IPS-NIHi11 (cell line): ENCODE data around the gene SIL1.
"Not testable (repeated sequence)": the region's sequence is repeated elsewhere in the genome, so short reads cannot be mapped to it uniquely, and the experiment has no call there.

Experiments used
- DNase-seq: peaks from one replicate; pipeline ENCODE4 v3.0.0; 2012; ENCODE audit warnings: mixed read lengths, low spot score

SIL1 gene

DNA sequence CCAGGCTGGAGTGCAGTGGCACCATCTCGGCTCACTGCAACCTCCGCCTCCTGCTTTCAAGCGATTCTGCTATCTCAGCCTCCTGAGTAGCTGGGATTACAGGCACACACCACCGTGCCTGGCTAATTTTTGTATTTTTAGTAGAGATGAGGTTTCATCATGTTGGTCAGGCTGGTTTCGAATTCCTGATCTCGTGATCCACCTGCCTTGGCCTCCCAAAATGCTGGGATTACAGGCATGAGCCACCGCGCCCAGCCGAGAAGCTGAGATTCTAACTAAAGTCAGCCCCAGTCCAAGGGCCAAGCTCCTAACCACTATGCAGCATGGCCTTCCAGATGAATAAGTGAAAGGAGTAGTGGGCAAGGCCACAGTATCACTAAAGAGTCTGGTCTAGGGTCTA lies 20.9 kb downstream of the SIL1 start:
- DNase-seq: not testable (repeated sequence)

DNA sequence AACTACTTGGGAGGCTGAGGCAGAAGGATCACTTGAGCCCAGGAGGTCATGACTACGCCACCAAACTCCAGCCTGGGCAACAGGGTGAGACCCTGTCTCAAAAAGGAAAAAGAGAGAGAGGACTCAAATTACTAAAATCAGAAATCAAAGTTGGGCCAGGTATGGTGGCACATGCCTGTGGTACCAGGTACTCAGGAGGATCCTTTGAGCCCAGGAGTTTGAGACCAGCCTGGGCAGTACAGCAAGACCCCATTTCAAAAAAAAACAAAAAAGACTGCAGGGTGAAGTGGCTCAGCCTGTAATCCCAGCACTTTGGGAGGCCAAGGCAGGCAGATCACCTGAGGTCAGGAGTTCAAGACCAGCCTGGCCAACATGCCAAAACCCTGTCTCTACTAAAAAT lies 23.8 kb downstream of the SIL1 start:
- DNase-seq: not testable (repeated sequence)

- no peak for DNase-seq
Observed at GRCh38 chr5:139171779-139172404, 26.3 kb downstream of the SIL1 start.

DNA sequence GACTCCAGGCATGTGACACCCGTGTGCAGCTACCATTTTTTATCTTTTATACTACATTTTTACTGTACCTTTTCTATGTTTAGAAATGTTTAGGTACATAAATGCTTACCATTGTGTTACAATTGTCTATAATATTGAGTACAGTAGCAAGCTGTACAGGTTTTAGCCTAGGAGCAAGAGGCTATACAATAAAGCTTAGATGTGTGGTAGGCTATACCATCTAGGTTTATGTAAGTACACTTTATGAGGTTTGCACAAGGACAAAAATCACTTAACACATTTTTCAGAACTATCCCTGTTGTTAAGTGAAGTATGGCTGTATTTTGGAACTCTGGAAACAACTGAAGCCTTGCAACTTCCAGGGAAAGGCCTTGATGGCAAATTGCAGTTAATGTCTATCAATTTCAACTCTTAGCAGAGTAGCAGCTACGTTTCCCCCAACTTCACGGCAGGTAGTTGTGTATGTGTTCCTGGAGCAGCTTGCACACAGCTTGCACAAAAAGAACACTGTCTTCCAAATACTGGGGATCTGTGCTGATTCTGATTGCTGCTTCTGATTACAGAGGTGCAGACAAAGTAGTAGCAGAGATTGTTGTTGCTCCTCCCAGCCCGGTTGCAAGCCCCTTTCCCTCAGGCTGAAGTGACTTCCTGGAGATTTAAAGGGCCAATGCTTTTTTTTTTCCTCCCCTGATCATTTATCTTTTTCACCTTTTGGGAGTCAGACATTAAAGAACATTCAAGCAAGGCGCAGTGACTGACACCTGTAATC lies 30.0 kb downstream of the SIL1 start:
- DNase-seq: no peak

DNA sequence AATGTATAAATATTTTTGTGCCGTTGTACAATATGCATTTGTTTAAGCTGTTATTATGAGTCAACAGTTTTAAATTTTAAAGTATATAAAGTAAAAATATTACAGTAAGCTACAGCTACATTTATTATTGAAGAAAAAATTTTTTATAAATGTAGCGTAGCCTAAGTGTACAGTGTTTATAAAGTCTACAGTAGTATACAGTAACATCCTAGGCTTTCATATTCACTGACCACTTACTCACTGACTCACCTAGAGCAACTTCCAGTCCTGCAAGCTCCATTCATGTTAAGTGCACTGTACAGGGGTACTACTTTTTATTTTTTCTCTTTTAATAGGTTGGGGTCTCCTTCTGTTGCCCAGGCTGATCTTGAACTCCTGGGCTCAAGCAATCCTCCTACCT lies 30.6 kb downstream of the SIL1 start:
- DNase-seq: no peak

GRCh38 chr5:139167063-139167462 lies 31.1 kb downstream of the SIL1 start:
- DNase-seq: no peak

DNA sequence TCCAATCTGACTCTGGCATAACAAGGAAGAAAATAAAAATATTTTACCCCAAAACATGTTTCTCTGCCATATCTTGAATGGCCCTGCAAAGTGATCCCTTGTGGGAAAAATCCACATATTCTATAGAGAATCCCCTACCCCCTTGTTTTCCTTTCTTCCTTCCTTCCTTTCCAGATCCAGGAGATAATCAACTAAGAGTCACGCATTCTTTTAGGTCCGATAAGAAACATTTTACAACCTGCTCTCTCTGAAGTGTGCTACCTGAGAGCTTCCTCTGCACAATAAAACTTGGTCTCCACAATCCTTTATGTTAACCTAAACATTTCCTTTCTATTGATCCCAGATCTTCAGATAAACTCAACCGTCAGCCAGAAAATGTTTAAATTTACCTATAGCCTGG lies 33.3 kb downstream of the SIL1 start:
- not testable (repeated sequence) for DNase-seq

- DNase-seq: no peak
Observed at GRCh38 chr5:139164020-139164419, 34.1 kb downstream of the SIL1 start.

GRCh38 chr5:139162448-139162847 lies 35.7 kb downstream of the SIL1 start:
- no peak for DNase-seq

GRCh38 chr5:139158791-139159190 lies 39.4 kb downstream of the SIL1 start:
- no peak for DNase-seq

- no peak for DNase-seq
Observed at GRCh38 chr5:139157556-139157955, 40.6 kb downstream of the SIL1 start.

DNA sequence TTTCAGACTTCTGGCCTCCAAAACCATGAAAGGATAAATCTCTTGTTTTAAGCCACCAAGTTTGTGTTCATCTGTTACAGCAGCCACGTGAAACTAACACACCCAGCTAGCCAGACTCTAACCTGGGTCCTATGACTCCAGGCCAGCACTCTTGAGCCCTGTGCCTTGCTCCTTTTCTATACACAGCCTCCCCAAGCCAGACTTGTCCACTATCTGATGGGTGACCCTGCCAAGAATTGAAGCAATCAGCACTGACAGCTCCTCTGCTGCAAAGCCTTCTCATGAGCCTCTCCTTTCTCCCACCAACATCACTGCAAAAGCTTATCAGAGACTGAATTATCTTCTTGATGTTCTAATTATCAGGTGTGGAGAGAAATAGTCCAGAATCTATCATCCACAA lies 41.4 kb downstream of the SIL1 start:
- no peak for DNase-seq

- DNase-seq: no peak
Observed at GRCh38 chr5:139155333-139155732, 42.8 kb downstream of the SIL1 start.

- no peak for DNase-seq
Observed at GRCh38 chr5:139151902-139152301, 46.3 kb downstream of the SIL1 start.

- no peak for DNase-seq
Observed at GRCh38 chr5:139150367-139150999, 47.7 kb downstream of the SIL1 start.

DNA sequence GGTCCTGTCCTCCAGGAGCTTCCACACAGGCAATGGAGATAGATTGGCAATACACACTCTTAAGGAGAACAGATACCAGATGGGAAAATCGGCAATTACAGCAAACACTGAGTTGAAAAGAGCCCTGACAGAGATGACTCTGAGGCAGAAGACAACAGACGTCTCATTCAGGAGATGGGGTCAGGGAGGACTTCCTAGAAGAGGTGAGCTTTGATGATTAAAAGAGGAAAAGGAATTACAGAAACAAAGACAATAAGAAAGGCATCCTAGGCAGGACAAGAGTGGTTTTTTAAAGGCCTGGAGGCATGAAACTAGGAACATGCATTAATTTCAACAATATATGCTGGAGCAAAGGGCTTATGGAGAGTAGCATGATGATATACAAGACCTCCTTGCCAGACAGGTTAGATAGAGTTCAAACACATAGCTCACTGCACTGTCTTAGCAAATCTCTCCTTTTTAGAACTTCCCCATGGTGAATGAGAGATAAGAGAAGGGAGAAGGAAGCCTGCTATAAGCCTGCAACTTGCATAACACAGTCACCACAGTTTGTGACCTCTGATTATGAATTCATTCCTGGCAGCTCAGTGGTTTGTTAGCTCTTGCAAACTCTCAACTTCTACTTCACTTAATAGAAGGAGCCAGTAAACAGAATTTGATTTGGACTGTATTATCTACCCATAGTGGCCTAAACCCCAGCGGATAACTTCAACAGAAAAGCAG lies 48.5 kb downstream of the SIL1 start:
- DNase-seq: no peak

- no peak for DNase-seq
Observed at GRCh38 chr5:139148986-139149385, 49.2 kb downstream of the SIL1 start.

- DNase-seq: no peak
Observed at GRCh38 chr5:139148306-139148705, 49.9 kb downstream of the SIL1 start.

- peak; percentile 37 for DNase-seq
Observed at GRCh38 chr5:139147483-139148087, 50.6 kb downstream of the SIL1 start.

DNA sequence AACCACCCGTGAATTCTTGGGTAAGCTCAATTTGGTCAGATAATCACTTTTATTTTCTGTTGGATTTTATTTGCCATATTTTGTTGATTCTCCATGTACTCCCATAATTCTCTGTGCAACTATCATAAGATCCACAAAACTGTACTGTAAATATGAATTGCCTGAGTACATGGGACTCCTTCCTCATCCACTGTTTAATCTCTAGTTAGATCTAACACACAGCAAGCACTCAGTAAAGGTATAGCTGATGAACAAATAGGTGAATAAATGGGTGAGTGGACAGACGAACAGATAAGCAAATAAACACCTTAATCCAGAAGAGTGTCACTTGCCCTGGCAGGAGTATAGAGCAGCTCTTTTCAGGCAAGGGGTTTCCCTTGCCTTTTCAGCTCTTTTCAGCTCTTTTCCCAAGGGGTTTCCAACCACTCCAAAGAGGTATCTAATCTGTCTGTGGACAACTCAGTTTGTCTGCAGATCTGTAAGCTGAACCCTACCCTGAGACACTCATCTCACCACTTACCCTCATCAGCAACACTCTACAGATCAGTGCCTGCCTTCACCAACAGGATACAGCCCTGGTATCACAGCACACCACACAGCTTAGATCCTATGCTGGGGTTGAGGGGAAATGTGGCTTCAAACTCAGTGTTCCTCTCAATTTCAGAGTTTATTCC lies 51.2 kb downstream of the SIL1 start:
- DNase-seq: no peak

- DNase-seq: no peak
Observed at GRCh38 chr5:139141446-139142204, 56.5 kb downstream of the SIL1 start.
